Activated B cell treated with CpG ODN at 0.5 μM for 24 hours (primary cell): ENCODE measurements around the gene CYP4X1. TPM values are rescaled to one million over a fixed set of nuclear protein-coding genes. Genes with fewer than 3 reads are reported as not detected.
"Not testable (repeated sequence)": the region's sequence is repeated elsewhere in the genome, so short reads cannot be mapped to it uniquely, and the experiment has no call there.

ENCODE experiments used
- ATAC-seq: fragments of 200-7000 bp; cut with Tn5 transposase; one replicate; pipeline ENCODE4 v1.10.0; 2021; ENCODE audit warnings: low read depth, mild to moderate bottlenecking, moderate library complexity
- CTCF ChIA-PET: fragments of 350-600 bp; sonication (Branson Sonifier 250); formaldehyde crosslinking; loops from one replicate; lab custom pipeline; 2021; ENCODE audit warnings: antibody characterized with exemption; lab: Charles Lee
- POLR2A ChIA-PET: fragments of 350-600 bp; sonication (Branson Sonifier 250); formaldehyde crosslinking; loops from one replicate; lab custom pipeline; 2021; ENCODE audit warnings: antibody characterized with exemption; lab: Charles Lee
- DNase-seq: peaks from one replicate; pipeline ENCODE4 v3.0.0; 2022
- H3K27ac Mint-ChIP-seq: one replicate; pipeline ENCODE4 v1.8.0; 2020; ENCODE audit warnings: mixed read lengths
- H3K27me3 Mint-ChIP-seq: one replicate; pipeline ENCODE4 v1.8.0; 2021; ENCODE audit warnings: mixed read lengths
- H3K36me3 Mint-ChIP-seq: one replicate; pipeline ENCODE4 v1.8.0; 2021; ENCODE audit warnings: low read depth, mixed read lengths
- H3K4me1 Mint-ChIP-seq: one replicate; pipeline ENCODE4 v1.8.0; 2021; ENCODE audit warnings: mixed read lengths
- H3K4me3 Mint-ChIP-seq: one replicate; pipeline ENCODE4 v1.8.0; 2020; ENCODE audit warnings: mild to moderate bottlenecking, mixed read lengths
- H3K9me3 Mint-ChIP-seq: one replicate; pipeline ENCODE4 v1.8.0; 2020; ENCODE audit warnings: mixed read lengths
- CTCF ChIP-seq: fragments of 200-600 bp; IDR thresholded peaks from one replicate; pipeline ENCODE4 v1.8.0; 2022; ENCODE audit warnings: antibody characterized with exemption, mild to moderate bottlenecking
- intact Hi-C: fragments of 100-400 bp; cut with micrococcal nuclease; formaldehyde crosslinking; loops from one replicate; pipeline ENCODE4 v1.15.1; 2024
- total RNA-seq: library from RNA; stranded (reverse); gene quantifications from 2 replicates; pipeline ENCODE4 v1.2.3, GENCODE V29; 2022

Gene CYP4X1
- total RNA-seq, 1 donor from 2014 or later = not detected

GRCh38 chr1:46996659-46997281, 26.7 kb upstream of the CYP4X1 start:
- Mint-ChIP-seq H3K27me3 (peaks cover 22% of the 10 kb centered on the region), H3K27ac (no peak overlapping the region), H3K9me3 (no peaks in the 10 kb centered on the region), H3K4me3 (no peak overlapping the region), H3K36me3 (no peaks in the 10 kb centered on the region), H3K4me1 (no peaks in the 10 kb centered on the region)
- TF ChIP-seq CTCF = no peak
- intact Hi-C loops = no loop called here
- ATAC-seq (no peak), DNase-seq (no peak)
- POLR2A ChIA-PET = no interaction called here
- CTCF ChIA-PET = no interaction called here

- intact Hi-C loops = no loop called here
- ATAC-seq (no peak), DNase-seq (no peak)
- Mint-ChIP-seq H3K4me1 (no peaks in the 10 kb centered on the region), H3K27me3 (peaks cover 33% of the 10 kb centered on the region), H3K27ac (no peak overlapping the region), H3K9me3 (no peaks in the 10 kb centered on the region), H3K36me3 (no peaks in the 10 kb centered on the region), H3K4me3 (no peak overlapping the region)
- TF ChIP-seq CTCF = no peak
- ChIA-PET CTCF (no interaction called here), POLR2A (no interaction called here)
These were observed 21.3 kb upstream of the CYP4X1 start for GRCh38 chr1:47002211-47002610.

GRCh38 chr1:47003896-47004403, 19.5 kb upstream of the CYP4X1 start:
- Mint-ChIP-seq H3K4me1 (no peaks in the 10 kb centered on the region), H3K27me3 (peaks cover 31% of the 10 kb centered on the region), H3K4me3 (no peak overlapping the region), H3K27ac (no peak overlapping the region), H3K36me3 (no peaks in the 10 kb centered on the region), H3K9me3 (no peaks in the 10 kb centered on the region)
- intact Hi-C loops = no loop called here
- TF ChIP-seq CTCF = no peak
- ChIA-PET POLR2A (no interaction called here), CTCF (no interaction called here)
- no peak for DNase-seq
- ATAC-seq = no peak

GRCh38 chr1:47006437-47006836, 17.0 kb upstream of the CYP4X1 start:
- peaks cover 22% of the 10 kb centered on the region for H3K27me3 Mint-ChIP-seq
- H3K4me3 Mint-ChIP-seq, intact Hi-C loops, POLR2A ChIA-PET, H3K4me1 Mint-ChIP-seq, H3K9me3 Mint-ChIP-seq, H3K27ac Mint-ChIP-seq, ATAC-seq, CTCF ChIA-PET, DNase-seq, H3K36me3 Mint-ChIP-seq: not testable (repeated sequence)

GRCh38 chr1:47013293-47013692, 10.2 kb upstream of the CYP4X1 start:
- no peak for ATAC-seq
- CTCF ChIA-PET = no interaction called here
- no peaks in the 10 kb centered on the region for H3K36me3 Mint-ChIP-seq
- intact Hi-C loops = no loop called here
- H3K4me1 Mint-ChIP-seq = no peaks in the 10 kb centered on the region
- no peak for TF ChIP-seq CTCF
- H3K27ac Mint-ChIP-seq = no peak overlapping the region
- no peak for DNase-seq
- POLR2A ChIA-PET = no interaction called here
- no peaks in the 10 kb centered on the region for H3K9me3 Mint-ChIP-seq
- H3K4me3 Mint-ChIP-seq = no peak overlapping the region
- H3K27me3 Mint-ChIP-seq = peaks cover 9% of the 10 kb centered on the region

- Mint-ChIP-seq H3K4me1 (no peaks in the 10 kb centered on the region), H3K27me3 (peaks cover 22% of the 10 kb centered on the region), H3K36me3 (no peaks in the 10 kb centered on the region), H3K4me3 (no peak overlapping the region), H3K9me3 (no peaks in the 10 kb centered on the region), H3K27ac (no peak overlapping the region)
- ChIA-PET CTCF (no interaction called here), POLR2A (no interaction called here)
- no peak for DNase-seq
- intact Hi-C loops = no loop called here
- no peak for ATAC-seq
- no peak for TF ChIP-seq CTCF
These were observed 2.4 kb upstream of the CYP4X1 start for GRCh38 chr1:47021070-47021469.
